HepG2 (cell line): ENCODE measurements around the gene PRKCB.

Experiments used
- CTCF ChIP-seq: sonication (generic); formaldehyde crosslinking; IDR thresholded peaks from 2 replicates; pipeline ENCODE4 v1.5.0; 2020; ENCODE audit warnings: mild to moderate bottlenecking, missing genetic modification reagents, moderate library complexity
- HDAC2 ChIP-seq: sonication (generic); formaldehyde crosslinking; IDR thresholded peaks from 2 replicates; pipeline ENCODE4 v1.4.0; 2020; ENCODE audit warnings: missing genetic modification reagents
- MED8 ChIP-seq: sonication (generic); formaldehyde crosslinking; IDR thresholded peaks from 2 replicates; pipeline ENCODE4 v1.8.1; 2023; ENCODE audit warnings: mild to moderate bottlenecking, missing genetic modification reagents; ENCODE audit not compliant: insufficient replicate concordance
- SOX5 ChIP-seq: IDR thresholded peaks from 2 replicates; pipeline ENCODE4 v1.6.1; 2016; ENCODE audit warnings: borderline replicate concordance
- TBP ChIP-seq: sonication (generic); formaldehyde crosslinking; IDR thresholded peaks from 2 replicates; pipeline ENCODE4 v1.5.0; 2020; ENCODE audit warnings: missing genetic modification reagents
- TCF12 ChIP-seq, 2 experiments: fragments of 450-650 bp in 1 of 2; sonication (generic) in 1 of 2; formaldehyde crosslinking in 1 of 2; IDR thresholded peaks; 2 replicates each; pipeline versions ENCODE4 v1.6.1 to v1.8.0; 2017 to 2022; ENCODE audit warnings: antibody characterized with exemption in 1 of 2, mild to moderate bottlenecking in 1 of 2, missing genetic modification reagents in 1 of 2, moderate library complexity in 1 of 2
- ZBTB44 ChIP-seq: sonication (generic); formaldehyde crosslinking; IDR thresholded peaks from 2 replicates; pipeline ENCODE4 v1.4.0; 2020; ENCODE audit warnings: missing genetic modification reagents
- ZNF839 ChIP-seq: sonication (generic); formaldehyde crosslinking; IDR thresholded peaks from 2 replicates; pipeline ENCODE4 v1.4.0; 2020; ENCODE audit warnings: missing genetic modification reagents, mild to moderate bottlenecking, borderline replicate concordance

- no peak for TF ChIP-seq TCF12 (IDR thresholded peaks at IDR 0.05)
- no peak for TF ChIP-seq TCF12 (CRISPR knock-in tag; IDR thresholded peaks at IDR 0.05)
- no peak for TF ChIP-seq ZBTB44
- no peak for TF ChIP-seq MED8 (CRISPR knock-in tag)
- no peak for TF ChIP-seq ZNF839 (CRISPR knock-in tag)
- TF ChIP-seq HDAC2 = no peak
- TF ChIP-seq CTCF = no peak
- TF ChIP-seq TBP (CRISPR knock-in tag) = no peak
- TF ChIP-seq SOX5 = no peak
Measured at GRCh38 chr16:24085666-24086065, 249.9 kb downstream of the PRKCB start.
